K562 (cell line): ENCODE data around the gene SCAMP2. TPM values are rescaled to one million over a fixed set of nuclear protein-coding genes. Genes with fewer than 3 reads are reported as not detected.

Experiments
- ATAC-seq: fragments of 200-7000 bp; cut with Tn5 transposase; 3 replicates; pipeline ENCODE4 v1.9.1; 2020; ENCODE audit warnings: moderate library complexity
- BruUV-seq: library from RNA; stranded (reverse); fragments of 400-500 nt; replicated peaks from 2 replicates; lab custom pipeline; 2021; lab: Mats Ljungman, UMichigan
- CTCF ChIA-PET: fragments of 300-600 bp; formaldehyde crosslinking; extraction: SDS; loops from one replicate; lab custom pipeline; 2021; ENCODE audit warnings: low intra/inter-chr PET ratio; lab: Yijun Ruan, JAX
- POLR2A ChIA-PET: fragments of 300-600, 350-650 bp; sonication (Branson Sonifier 250); formaldehyde crosslinking; extraction: SDS; loops from one replicate; lab custom pipeline; 2021; ENCODE audit warnings: antibody characterized with exemption, inconsistent platforms; lab: Yijun Ruan, JAX
- DNase-seq, 4 experiments: peaks; one replicate each; pipeline versions ENCODE4 v3.0.0 to v3.0.0-alpha.2; 2011 to 2018; ENCODE audit warnings: low spot score in 3 of 4, mixed read lengths in 3 of 4; ENCODE audit errors: extremely low read depth in 1 of 4
- FAIRE-seq: peaks from 2 replicates; lab custom pipeline; 2011; peaks lifted over from hg19 to GRCh38; lab: Jason Lieb, UNC
- H2AFZ ChIP-seq: 2 replicates; pipeline ENCODE4 v1.6.0; 2011; ENCODE audit warnings: low read depth, low read length, control low read depth, inconsistent platforms
- H3K27ac ChIP-seq: fragments of 200-600 bp; 3 replicates; pipeline ENCODE4 v1.8.0; 2011; ENCODE audit warnings: low read depth, mild to moderate bottlenecking, control low read depth, inconsistent platforms, low read length, moderate library complexity, mixed read lengths; ENCODE audit errors: extremely low read depth
- H3K27me3 ChIP-seq, 2 experiments: fragments of 300-600 bp in 1 of 2; 2 replicates in 1 of 2; 3 replicates in 1 of 2; pipeline versions ENCODE4 v1.6.0 to v1.8.0; 2011; ENCODE audit warnings: inconsistent platforms in 2 of 2, low read length in 2 of 2, mild to moderate bottlenecking in 1 of 2, mixed read lengths in 1 of 2, moderate library complexity in 1 of 2; ENCODE audit not compliant: control insufficient read depth in 2 of 2, insufficient read depth in 2 of 2
- H3K36me3 ChIP-seq: fragments of 300-600 bp; 3 replicates; pipeline ENCODE4 v1.8.0; 2011; ENCODE audit warnings: mild to moderate bottlenecking, low read length, inconsistent platforms; ENCODE audit not compliant: control insufficient read depth, insufficient read depth
- H3K4me1 ChIP-seq, 2 experiments: fragments of 200-600 bp in 1 of 2; replicated peaks in 1 of 2; 2 replicates in 1 of 2; 3 replicates in 1 of 2; pipeline versions ENCODE4 v1.5.1 to v1.8.0; 2011; ENCODE audit warnings: inconsistent platforms in 2 of 2, low read length in 2 of 2, mild to moderate bottlenecking in 1 of 2, mixed read lengths in 1 of 2, moderate library complexity in 1 of 2; ENCODE audit not compliant: control insufficient read depth in 2 of 2, insufficient read depth in 2 of 2
- H3K4me2 ChIP-seq: 2 replicates; pipeline ENCODE4 v1.6.1; 2011; ENCODE audit warnings: low read length, control low read depth, inconsistent platforms, mixed read lengths; ENCODE audit not compliant: insufficient read depth
- H3K4me3 ChIP-seq: fragments of 200-600 bp; sonication (generic), shearing (Covaris generic); 2 replicates; pipeline ENCODE4 v1.5.1; 2016; ENCODE audit warnings: control low read depth, inconsistent platforms
- H3K79me2 ChIP-seq: fragments of 200-600 bp; 3 replicates; pipeline ENCODE4 v1.8.0; 2011; ENCODE audit warnings: low read length, inconsistent platforms; ENCODE audit not compliant: control insufficient read depth, insufficient read depth
- H3K9ac ChIP-seq, 2 experiments: 2 replicates each; pipeline versions ENCODE4 v1.6.0 to v1.6.1; 2011; ENCODE audit warnings: low read depth in 2 of 2, low read length in 2 of 2, control low read depth in 1 of 2, inconsistent platforms in 1 of 2, mild to moderate bottlenecking in 1 of 2, mixed read lengths in 1 of 2; ENCODE audit not compliant: insufficient read depth in 1 of 2
- H3K9me1 ChIP-seq: one replicate; pipeline ENCODE4 v1.6.0; 2011; ENCODE audit warnings: inconsistent platforms, mild to moderate bottlenecking, low read length, moderate library complexity; ENCODE audit not compliant: control insufficient read depth, insufficient read depth
- H3K9me3 ChIP-seq: replicated peaks from 2 replicates; pipeline ENCODE4 v1.5.1; 2011; ENCODE audit warnings: low read depth, low read length, inconsistent platforms; ENCODE audit not compliant: control insufficient read depth, insufficient read depth
- H4K20me1 ChIP-seq: replicated peaks from 2 replicates; pipeline ENCODE4 v1.6.1; 2011; ENCODE audit warnings: low read length, inconsistent platforms, mixed read lengths; ENCODE audit not compliant: control insufficient read depth, insufficient read depth
- BCLAF1 ChIP-seq, 2 experiments: fragments of 450-650 bp in 1 of 2; IDR thresholded peaks; 2 replicates each; pipeline ENCODE4 v1.6.1; 2011 to 2017; ENCODE audit warnings: low read depth in 2 of 2, antibody characterized with exemption in 1 of 2, borderline replicate concordance in 1 of 2, low read length in 1 of 2, mild to moderate bottlenecking in 1 of 2, mixed read lengths in 1 of 2; ENCODE audit not compliant: control insufficient read depth in 1 of 2
- RBM25 ChIP-seq: fragments of 200-400 bp; formaldehyde crosslinking; IDR thresholded peaks from 2 replicates; pipeline ENCODE4 v1.6.1; 2018; ENCODE audit warnings: low read length, low read depth, moderate library complexity; ENCODE audit not compliant: severe bottlenecking
- ZBTB2 ChIP-seq: fragments of 450-650 bp; IDR thresholded peaks from 2 replicates; pipeline ENCODE4 v1.6.1; 2016; ENCODE audit warnings: antibody characterized with exemption
- ZNF133 ChIP-seq: fragments of 250-450 bp; sonication (Bioruptor Pico); IDR thresholded peaks from 2 replicates; pipeline ENCODE4 v1.4.0; 2020; ENCODE audit warnings: mild to moderate bottlenecking
- ZNF586 ChIP-seq: fragments of 450-650 bp; formaldehyde crosslinking; conservative IDR thresholded peaks from 2 replicates; pipeline ENCODE4 v1.4.0; 2020; ENCODE audit warnings: mild to moderate bottlenecking, moderate library complexity
- ZNF668 ChIP-seq: fragments of 250-450 bp; sonication (Bioruptor Pico); IDR thresholded peaks from 2 replicates; pipeline ENCODE4 v1.8.0; 2022; ENCODE audit warnings: mild to moderate bottlenecking, inconsistent platforms
- WGBS: fragments of 100-300 bp; shearing (Covaris generic); methylation state at CpG from one replicate; pipeline ENCODE4 v1.1.6; 2016; ENCODE audit warnings: low coverage, mixed read lengths; ENCODE audit not compliant: insufficient coverage; ENCODE audit errors: missing lambda C conversion rate; 5-methylcytosine and 5-hydroxymethylcytosine counted together
- in situ Hi-C: fragments of 300-500 bp; cut with MboI; formaldehyde crosslinking; loops from 4 replicates; pipeline ENCODE4 v1.15.0; 2018; ENCODE audit warnings: inconsistent platforms, mixed read lengths
- intact Hi-C: fragments of 100-400 bp; cut with micrococcal nuclease; formaldehyde crosslinking; loops from 2 replicates; pipeline ENCODE4 v1.14.2; 2022
- polyA plus RNA-seq, 8 experiments: library from polyadenylated mRNA; depleted of rRNA in 4 of 8; stranded (reverse) in 5 of 8; unstranded in 3 of 8; fragments of >200 nt; fragmentation: Nextera tagmentation in 2 of 8; fragmentation: Illumina TruSeq in 1 of 8; extraction: Ambion mirVana in 2 of 8; extraction: Trizol in 1 of 8; gene quantifications; 2 replicates each; pipeline versions ENCODE4 v1.2.1 to v1.2.3, GENCODE V29; 2011 to 2014; ENCODE audit warnings: inconsistent platforms in 1 of 8, missing spikeins in 1 of 8
- total RNA-seq, 7 experiments: library from RNA; depleted of rRNA in 6 of 7; stranded (reverse); fragments of >200 nt in 6 of 7; fragmentation: Illumina TruSeq in 2 of 7; extraction: Trizol in 2 of 7; gene quantifications; 2 replicates each; pipeline versions ENCODE4 v1.2.1 to v1.2.3, GENCODE V29; 2011 to 2021; ENCODE audit warnings: low replicate concordance in 1 of 7
- TF ChIP-seq, protein P1 (sequence below), 2 experiments: fragments of 450-650 bp in 1 of 2; sonication (generic) in 1 of 2; formaldehyde crosslinking in 1 of 2; IDR thresholded peaks in 1 of 2; conservative IDR thresholded peaks in 1 of 2; 2 replicates each; pipeline versions ENCODE4 v1.6.1 to v1.8.1; 2016 to 2023; ENCODE audit warnings: mild to moderate bottlenecking in 2 of 2, moderate library complexity in 2 of 2, inconsistent platforms in 1 of 2, missing genetic modification reagents in 1 of 2
- TF ChIP-seq, protein P2 (sequence below): fragments of 250-450 bp; sonication (Bioruptor Pico); IDR thresholded peaks from 2 replicates; pipeline ENCODE4 v1.8.0; 2021; ENCODE audit warnings: moderate library complexity, mild to moderate bottlenecking, inconsistent platforms
- TF ChIP-seq, protein P3 (sequence below): fragments of 250-450 bp; sonication (Bioruptor Pico); IDR thresholded peaks from 2 replicates; pipeline ENCODE4 v1.5.0; 2021; ENCODE audit warnings: mild to moderate bottlenecking, moderate library complexity

SCAMP2 gene
- total and polyA plus RNA-seq, 9 of the 15 experiments (the other 6 are each of a cell fraction or from before 2014, with no cell fraction given), result 5.9 to 61.1 (median 20.1) TPM

- in situ Hi-C loops, result no loop called here
- ATAC-seq (0 out of 3 replicates have a peak, but pooled peaks have one; percentile 23), DNase-seq (no peak), FAIRE-seq (no peak)
- Histone ChIP-seq H3K27ac (no peak overlapping the region), H3K27me3 (peaks cover 21 to 55% of the 10 kb centered on the region in 2 experiments), H3K4me1 (peaks cover 0 to 14% of the 10 kb centered on the region in 2 experiments; a peak in 2 of 5 replicates), H3K36me3 (no peaks in the 10 kb centered on the region), H3K4me3 (no peak overlapping the region), H4K20me1 (peaks cover 13% of the 10 kb centered on the region; the same call in 1 of the 2 replicates), H3K79me2 (no peaks in the 10 kb centered on the region), H3K9me1 (no peaks in the 10 kb centered on the region), H3K4me2 (no peak overlapping the region), H2AFZ (no peak overlapping the region), H3K9me3 (no peaks in the 10 kb centered on the region), H3K9ac (no peak overlapping the region)
- no TSS peak for BruUV-seq
- POLR2A ChIA-PET, result interaction anchor here (0.8 to 1.2 kb wide), 3 partner anchors 11 to 129 kb away, joined by 3 to 4 read pairs (median 4); no protein-coding TSS in a partner anchor
- intact Hi-C loops, result no loop called here
- 12% methylated on average over 8 of the region's 10 CpGs for WGBS
- CTCF ChIA-PET, result no interaction called here
- TF ChIP-seq BCLAF1 (IDR thresholded peaks at IDR 0.05; ENCODE audit: borderline replicate concordance in 1 of 2, control insufficient read depth in 1 of 2, low read depth in 2 of 2, low read length in 1 of 2), result no peak
- no peak for TF ChIP-seq RBM25
- TF ChIP-seq, protein P1, sequence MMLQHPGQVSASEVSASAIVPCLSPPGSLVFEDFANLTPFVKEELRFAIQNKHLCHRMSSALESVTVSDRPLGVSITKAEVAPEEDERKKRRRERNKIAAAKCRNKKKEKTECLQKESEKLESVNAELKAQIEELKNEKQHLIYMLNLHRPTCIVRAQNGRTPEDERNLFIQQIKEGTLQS (IDR thresholded peaks at IDR 0.05), result no peak
- TF ChIP-seq, protein P1 (CRISPR knock-in tag; conservative IDR thresholded peaks at IDR 0.05), result no peak
- TF ChIP-seq ZNF133 (CRISPR knock-in tag), result no peak
- TF ChIP-seq, protein P2, sequence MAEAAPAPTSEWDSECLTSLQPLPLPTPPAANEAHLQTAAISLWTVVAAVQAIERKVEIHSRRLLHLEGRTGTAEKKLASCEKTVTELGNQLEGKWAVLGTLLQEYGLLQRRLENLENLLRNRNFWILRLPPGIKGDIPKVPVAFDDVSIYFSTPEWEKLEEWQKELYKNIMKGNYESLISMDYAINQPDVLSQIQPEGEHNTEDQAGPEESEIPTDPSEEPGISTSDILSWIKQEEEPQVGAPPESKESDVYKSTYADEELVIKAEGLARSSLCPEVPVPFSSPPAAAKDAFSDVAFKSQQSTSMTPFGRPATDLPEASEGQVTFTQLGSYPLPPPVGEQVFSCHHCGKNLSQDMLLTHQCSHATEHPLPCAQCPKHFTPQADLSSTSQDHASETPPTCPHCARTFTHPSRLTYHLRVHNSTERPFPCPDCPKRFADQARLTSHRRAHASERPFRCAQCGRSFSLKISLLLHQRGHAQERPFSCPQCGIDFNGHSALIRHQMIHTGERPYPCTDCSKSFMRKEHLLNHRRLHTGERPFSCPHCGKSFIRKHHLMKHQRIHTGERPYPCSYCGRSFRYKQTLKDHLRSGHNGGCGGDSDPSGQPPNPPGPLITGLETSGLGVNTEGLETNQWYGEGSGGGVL, result no peak
- TF ChIP-seq ZNF668 (CRISPR knock-in tag), result no peak
- TF ChIP-seq, protein P3, sequence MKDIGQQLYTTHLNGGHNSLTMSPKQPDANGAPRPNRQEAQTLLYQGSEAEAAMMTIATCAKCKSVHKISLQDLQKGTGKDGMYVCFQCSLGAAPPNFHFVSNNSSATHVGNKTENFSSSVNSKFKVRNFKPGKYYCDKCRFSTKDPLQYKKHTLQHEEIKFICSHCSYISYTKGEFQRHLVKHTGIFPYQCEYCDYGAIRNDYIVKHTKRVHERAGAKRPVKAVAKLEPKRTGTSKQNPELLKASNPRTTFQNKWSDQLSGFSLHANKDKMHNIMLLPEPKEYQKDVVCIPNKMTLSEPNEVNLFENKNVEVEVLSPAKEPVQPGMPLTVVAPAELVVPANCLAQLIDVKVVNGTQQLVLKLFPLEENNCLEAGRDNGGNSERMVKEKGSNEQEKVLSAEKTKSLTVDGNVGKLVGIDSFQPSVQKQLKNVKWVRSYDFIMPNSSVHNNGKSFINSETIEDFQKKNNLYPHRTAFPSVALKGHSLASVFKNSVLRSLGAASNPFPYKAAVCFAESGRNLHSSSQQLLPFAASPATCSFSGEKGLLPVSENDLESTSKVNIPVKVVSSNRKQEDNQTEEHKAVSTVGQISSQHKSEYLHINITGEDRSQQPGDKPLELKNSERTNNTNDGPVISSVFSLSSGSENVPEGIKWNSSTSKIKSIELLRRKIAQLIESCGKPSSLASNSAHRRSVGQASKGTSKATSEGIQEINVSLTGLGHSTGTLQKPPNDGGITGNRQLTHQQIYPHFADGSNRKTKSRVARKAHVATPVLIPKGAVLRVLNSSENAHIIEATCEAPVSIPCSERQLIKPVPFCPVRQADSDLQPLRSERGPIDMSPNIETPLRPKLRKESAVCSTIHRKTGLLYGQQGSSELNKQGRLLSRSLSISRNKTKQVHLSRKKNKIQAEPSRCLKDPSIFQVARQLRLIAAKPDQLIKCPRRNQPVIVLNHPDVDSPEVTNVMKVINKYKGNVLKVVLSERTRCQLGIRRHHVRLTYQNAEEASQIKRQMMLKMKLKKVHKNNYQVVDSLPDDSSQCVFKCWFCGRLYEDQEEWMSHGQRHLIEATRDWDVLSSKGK (CRISPR knock-in tag), result no peak
- no peak for TF ChIP-seq ZNF586 (CRISPR knock-in tag)
- no peak for TF ChIP-seq ZBTB2
These were observed 47.3 kb downstream of the SCAMP2 start for GRCh38 chr15:74825866-74826265.
